Testis (tissue), 3 donors: ENCODE results near the gene DHFR. TPM values are rescaled to one million over a fixed set of nuclear protein-coding genes. Genes with fewer than 3 reads are reported as not detected.

Source experiments
- DNase-seq: peaks from one replicate; pipeline ENCODE4 v3.0.0-alpha.2; 2019
- H3K27ac ChIP-seq, 2 donors: fragments of 200-600 bp; sonication (generic); one replicate each; pipeline ENCODE4 v1.5.1; 2019
- H3K27me3 ChIP-seq: fragments of 200-600 bp; sonication (generic); one replicate; pipeline ENCODE4 v1.5.1; 2019
- H3K36me3 ChIP-seq: fragments of 200-600 bp; sonication (generic); one replicate; pipeline ENCODE4 v1.5.1; 2017; ENCODE audit warnings: low read depth; ENCODE audit errors: missing control alignments
- H3K4me1 ChIP-seq: fragments of 200-600 bp; sonication (generic); one replicate; pipeline ENCODE4 v1.5.1; 2019
- H3K4me3 ChIP-seq, 2 donors: fragments of 200-600 bp; sonication (generic); one replicate each; pipeline ENCODE4 v1.5.1; 2017 to 2019
- H3K9me3 ChIP-seq: fragments of 200-600 bp; sonication (generic); one replicate; pipeline ENCODE4 v1.5.1; 2017
- CTCF ChIP-seq, 3 experiments: fragments of 450-650 bp in 2 of 3; fragments of 200-600 bp in 1 of 3; sonication (generic) in 1 of 3; IDR thresholded peaks; one replicate each; pipeline ENCODE4 v1.5.1; 2016 to 2019; ENCODE audit warnings: antibody characterized with exemption in 3 of 3, mild to moderate bottlenecking in 2 of 3, moderate library complexity in 1 of 3
- POLR2A ChIP-seq: fragments of 450-650 bp; IDR thresholded peaks from one replicate; pipeline ENCODE4 v1.6.1; 2017; ENCODE audit warnings: antibody characterized with exemption, mild to moderate bottlenecking, moderate library complexity
- WGBS, 2 donors: methylation state at CpG; one replicate each; pipeline ENCODE4 v1.1.5; 2018; 5-methylcytosine and 5-hydroxymethylcytosine counted together
- intact Hi-C: fragments of 100-400 bp; cut with DNase I; formaldehyde crosslinking; loops from one replicate; pipeline ENCODE4 v1.15.1; 2023; ENCODE audit warnings: low total_unique reads
- polyA plus RNA-seq: library from polyadenylated mRNA; stranded (reverse); fragments of 350-450 nt; fragmentation: Illumina TruSeq; extraction: RNeasy Lipid Tissue Mini Kit (QIAGEN cat#74804); gene quantifications from one replicate; pipeline ENCODE4 v1.2.3, GENCODE V29; 2014; ENCODE audit warnings: low read depth, low replicate concordance; ENCODE audit not compliant: insufficient read depth
- total RNA-seq, 2 donors: library from RNA; depleted of rRNA; stranded (reverse); fragments of >200 nt; gene quantifications; one replicate each; pipeline ENCODE4 v1.2.3, GENCODE V29; 2016

DHFR gene
- total and polyA plus RNA-seq, 3 donors from 2014 or later = 16.8 to 35.2 (median 18.0) TPM

- intact Hi-C loops = no loop called here
- no peaks in the 10 kb centered on the region for H3K9me3 ChIP-seq
- H3K4me3 ChIP-seq = no peak overlapping the region
- H3K4me1 ChIP-seq = no peaks in the 10 kb centered on the region
- peaks cover 3% of the 10 kb centered on the region for H3K36me3 ChIP-seq
- 36 to 40% methylated on average over 7 of the region's 7 CpGs for WGBS, 2 donors
- no peak overlapping the region for H3K27ac ChIP-seq
- peak; percentile 65 to 78 (median 78) for TF ChIP-seq CTCF (IDR thresholded peaks at IDR 0.05)
- no peak for TF ChIP-seq POLR2A
- peak; percentile 81 for DNase-seq
- no peaks in the 10 kb centered on the region for H3K27me3 ChIP-seq
Measured at GRCh38 chr5:80672140-80672736, 17.5 kb upstream of the DHFR start.

DNA sequence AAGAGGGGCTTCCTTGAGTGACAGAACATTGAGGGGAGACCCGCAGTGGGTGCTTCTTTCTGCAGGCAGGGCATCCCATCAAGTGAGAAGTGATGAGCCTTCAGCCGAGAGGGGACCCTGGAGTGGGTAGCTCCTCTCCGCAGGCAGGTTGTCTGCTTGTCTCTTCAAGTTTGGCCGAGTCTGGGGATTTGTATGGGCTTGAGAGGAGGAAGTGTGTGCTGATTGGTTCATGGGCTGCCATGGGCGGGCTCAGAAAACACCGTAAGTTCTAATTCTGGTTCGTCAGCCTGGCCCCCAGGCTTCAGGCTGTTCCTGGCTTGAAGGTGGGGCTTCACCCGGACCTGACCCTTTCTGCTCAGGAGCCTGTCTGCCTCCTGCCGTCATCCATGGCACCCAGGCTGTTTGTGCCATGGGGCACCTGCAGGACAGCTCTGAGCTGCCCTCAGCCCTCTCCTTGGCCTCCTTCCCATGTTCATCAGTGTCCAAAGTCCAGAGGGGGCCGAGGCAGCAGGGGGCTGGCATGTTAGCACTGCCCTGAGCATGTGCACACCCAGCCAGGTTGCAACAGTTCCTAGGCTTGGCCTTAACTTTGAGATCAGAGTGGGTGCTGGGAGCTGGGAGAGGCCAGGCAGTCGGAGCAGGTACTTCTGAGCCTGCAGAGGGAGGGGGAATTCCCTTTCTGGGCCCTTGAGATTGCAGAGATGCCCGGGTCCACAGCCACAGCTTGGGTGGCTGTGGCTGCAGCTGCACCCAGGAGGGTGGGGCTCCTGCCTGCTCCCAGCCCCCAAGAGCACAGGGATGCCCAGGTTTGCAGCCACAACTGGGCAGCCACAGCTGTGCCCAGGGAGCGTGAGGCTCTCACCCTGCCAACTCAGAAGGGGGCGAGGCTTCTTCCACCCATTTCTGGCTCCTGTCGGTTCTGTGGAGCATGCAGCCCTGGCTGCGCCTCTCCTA is 13.5 kb upstream of the DHFR start:
- no peak for DNase-seq
- no peaks in the 10 kb centered on the region for H3K4me1 ChIP-seq
- H3K4me3 ChIP-seq = no peak overlapping the region
- no peaks in the 10 kb centered on the region for H3K9me3 ChIP-seq
- TF ChIP-seq POLR2A (no peak), CTCF (IDR thresholded peaks at IDR 0.05) (no peak)
- intact Hi-C loops = loop anchor here (5.0 kb wide), 1 partner anchor 764 kb away; no protein-coding TSS in a partner anchor
- no peaks in the 10 kb centered on the region for H3K27me3 ChIP-seq
- H3K27ac ChIP-seq = no peak overlapping the region
- no peaks in the 10 kb centered on the region for H3K36me3 ChIP-seq
- 86 to 90% methylated on average over 12 to 16 of the region's 16 CpGs for WGBS, 2 donors

DNA sequence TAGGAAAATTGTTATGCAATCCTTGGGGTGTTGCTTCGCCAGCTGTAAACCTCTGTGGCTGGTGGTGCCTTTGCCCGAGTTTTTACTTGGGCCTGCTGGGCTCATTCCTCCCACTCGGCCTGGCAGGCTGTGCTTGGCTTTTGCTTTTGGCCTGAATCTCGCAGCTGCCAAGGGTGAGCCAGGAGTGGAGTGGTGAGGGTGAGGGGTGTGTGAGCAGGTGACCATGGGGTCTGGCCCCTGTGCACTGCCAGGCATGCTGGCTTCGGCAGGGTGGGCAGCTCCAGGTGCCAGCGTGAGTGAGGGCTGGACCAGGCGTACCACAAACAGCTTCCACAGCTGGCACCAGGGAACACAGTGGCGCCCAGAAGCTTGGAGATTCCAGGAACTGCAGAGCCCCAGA is 12.6 kb upstream of the DHFR start:
- 55 to 87% methylated on average over 5 to 8 of the region's 8 CpGs for WGBS, 2 donors
- no peak overlapping the region for H3K27ac ChIP-seq
- no peak for DNase-seq
- H3K4me3 ChIP-seq = no peak overlapping the region
- no peaks in the 10 kb centered on the region for H3K27me3 ChIP-seq
- no peaks in the 10 kb centered on the region for H3K9me3 ChIP-seq
- no peaks in the 10 kb centered on the region for H3K36me3 ChIP-seq
- intact Hi-C loops = loop anchor here (5.0 kb wide), 1 partner anchor 765 kb away; no protein-coding TSS in a partner anchor
- TF ChIP-seq CTCF (IDR thresholded peaks at IDR 0.05) (no peak), POLR2A (no peak)
- H3K4me1 ChIP-seq = no peaks in the 10 kb centered on the region

GRCh38 chr5:80665057-80665456 is 10.3 kb upstream of the DHFR start:
- intact Hi-C loops = loop anchor here (5.0 kb wide), 1 partner anchor 767 kb away; no protein-coding TSS in a partner anchor
- no peaks in the 10 kb centered on the region for H3K4me1 ChIP-seq
- TF ChIP-seq CTCF (IDR thresholded peaks at IDR 0.05) = no peak
- TF ChIP-seq POLR2A = no peak
- no peaks in the 10 kb centered on the region for H3K9me3 ChIP-seq
- H3K4me3 ChIP-seq = no peak overlapping the region
- no peak for DNase-seq
- H3K27me3 ChIP-seq = no peaks in the 10 kb centered on the region
- H3K36me3 ChIP-seq = no peaks in the 10 kb centered on the region
- 86 to 87% methylated on average over 4 of the region's 4 CpGs for WGBS, 2 donors
- H3K27ac ChIP-seq = no peak overlapping the region
